Activated naive CD8-positive, alpha-beta T cell treated with anti-CD3 and anti-CD28 coated beads, Interleukin-2, amount 10 ng/mL, durations not matched to agents 7 days and 5 days (primary cell): ENCODE measurements around the gene RBM4. TPM values are rescaled to one million over a fixed set of nuclear protein-coding genes. Genes with fewer than 3 reads are reported as not detected.
"Not testable (repeated sequence)": the region's sequence is repeated elsewhere in the genome, so short reads cannot be mapped to it uniquely, and the experiment has no call there.

Source experiments
- ATAC-seq: fragments of 150-1000 bp; cut with Tn5 transposase; one replicate; pipeline ENCODE4 v1.10.0; 2021; ENCODE audit warnings: low read depth, moderate library complexity
- POLR2A ChIA-PET: fragments of 350-600 bp; sonication (Branson Sonifier 250); formaldehyde crosslinking; loops from one replicate; lab custom pipeline; 2021; ENCODE audit warnings: antibody characterized with exemption; lab: Charles Lee
- DNase-seq: peaks from one replicate; pipeline ENCODE4 v3.0.0; 2021
- H3K27ac Mint-ChIP-seq: one replicate; pipeline ENCODE4 v1.8.0; 2022; ENCODE audit warnings: mild to moderate bottlenecking, mixed read lengths
- H3K27me3 Mint-ChIP-seq: one replicate; pipeline ENCODE4 v1.8.0; 2022; ENCODE audit warnings: mild to moderate bottlenecking, moderate library complexity, mixed read lengths
- H3K36me3 Mint-ChIP-seq: one replicate; pipeline ENCODE4 v1.8.0; 2021; ENCODE audit warnings: mild to moderate bottlenecking, mixed read lengths
- H3K4me1 Mint-ChIP-seq: one replicate; pipeline ENCODE4 v1.8.0; 2021; ENCODE audit warnings: mixed read lengths
- H3K4me3 Mint-ChIP-seq: one replicate; pipeline ENCODE4 v1.8.0; 2022; ENCODE audit warnings: mild to moderate bottlenecking, moderate library complexity, mixed read lengths
- H3K9me3 Mint-ChIP-seq: one replicate; pipeline ENCODE4 v1.8.0; 2021; ENCODE audit warnings: mixed read lengths
- total RNA-seq, 2 experiments: library from RNA; stranded (reverse); gene quantifications; one replicate each; pipeline ENCODE4 v1.2.3, GENCODE V29; 2021

The RBM4 gene
- total RNA-seq, 2 experiments from 2014 or later = 152 to 158 TPM

DNA sequence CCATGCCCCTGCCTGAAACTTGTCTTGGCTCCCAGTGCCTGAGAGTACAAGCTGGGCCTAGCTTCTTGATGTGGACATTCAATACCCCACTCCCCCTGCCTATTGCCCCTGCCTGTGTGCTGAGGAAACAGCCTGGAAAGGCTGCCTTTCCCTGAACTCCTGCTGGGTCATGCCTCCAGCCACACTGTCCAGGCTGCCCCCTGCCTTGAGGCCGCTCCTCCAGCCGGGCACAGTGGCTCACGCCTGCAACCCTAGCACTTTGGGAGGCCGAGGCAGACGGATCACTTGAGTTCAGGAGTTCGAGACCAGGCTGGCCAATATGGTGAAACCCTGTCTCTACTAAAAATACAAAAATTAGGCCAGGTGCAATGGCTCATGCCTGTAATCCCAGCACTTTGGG is 35.4 kb upstream of the RBM4 start:
- ATAC-seq (no peak), DNase-seq (no peak)
- POLR2A ChIA-PET = interaction anchor here (1.4 kb wide), 1 partner anchor 14 kb away, joined by 6 read pairs; the partner anchor contains the start of gene RBM14
- H3K9me3 Mint-ChIP-seq = no peaks in the 10 kb centered on the region
- no peak overlapping the region for H3K4me3 Mint-ChIP-seq
- H3K27ac Mint-ChIP-seq = no peak overlapping the region
- no peaks in the 10 kb centered on the region for H3K27me3 Mint-ChIP-seq
- H3K36me3 Mint-ChIP-seq = peaks cover 7% of the 10 kb centered on the region
- no peaks in the 10 kb centered on the region for H3K4me1 Mint-ChIP-seq

- Mint-ChIP-seq H3K9me3 (no peaks in the 10 kb centered on the region), H3K27me3 (no peaks in the 10 kb centered on the region), H3K4me3 (no peak overlapping the region), H3K4me1 (no peaks in the 10 kb centered on the region), H3K27ac (no peak overlapping the region), H3K36me3 (peaks cover 6% of the 10 kb centered on the region)
- ATAC-seq (no peak), DNase-seq (no peak)
- POLR2A ChIA-PET = no interaction called here
Measured at GRCh38 chr11:66604155-66604554, 34.3 kb upstream of the RBM4 start.

DNA sequence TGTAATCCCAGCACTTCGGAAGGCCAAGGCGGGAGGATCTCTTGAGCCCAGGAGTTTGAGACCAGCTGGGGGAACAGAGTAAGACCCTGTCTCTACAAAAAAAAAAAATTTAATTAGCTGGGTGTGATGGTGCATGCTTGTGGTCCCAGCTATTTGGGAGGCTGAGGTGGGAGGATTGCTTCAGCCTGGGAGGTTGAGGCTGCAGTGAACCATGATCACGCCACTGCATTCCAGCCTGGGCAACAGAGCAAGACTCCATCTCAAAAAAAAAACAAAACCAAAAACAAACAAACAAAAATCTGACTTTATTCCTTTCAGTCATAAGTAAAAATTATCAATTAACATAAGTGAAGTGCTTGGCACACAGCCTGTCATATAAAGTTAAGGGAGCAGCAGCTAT is 31.9 kb upstream of the RBM4 start:
- not testable (repeated sequence) for H3K4me3 Mint-ChIP-seq, H3K4me1 Mint-ChIP-seq, DNase-seq, H3K36me3 Mint-ChIP-seq, H3K27me3 Mint-ChIP-seq, H3K9me3 Mint-ChIP-seq, ATAC-seq, H3K27ac Mint-ChIP-seq
- POLR2A ChIA-PET = interaction anchor here (0.9 to 2.1 kb wide), 4 partner anchors 10 to 71 kb away, joined by 3 to 12 read pairs (median 4); partner anchors contain the start of genes CCDC87, RBM14 and RBM4B

- ATAC-seq = no peak
- H3K36me3 Mint-ChIP-seq = no peaks in the 10 kb centered on the region
- POLR2A ChIA-PET = interaction anchor here (0.9 to 2.1 kb wide), 3 partner anchors 9 to 15 kb away, joined by 3 to 12 read pairs (median 4); partner anchors contain the start of genes CCDC87 and RBM14
Measured at GRCh38 chr11:66607126-66607834, 31.2 kb upstream of the RBM4 start.

GRCh38 chr11:66609721-66610617 is 28.5 kb upstream of the RBM4 start:
- no peak overlapping the region for H3K4me3 Mint-ChIP-seq
- H3K36me3 Mint-ChIP-seq = no peaks in the 10 kb centered on the region
- ATAC-seq = peak; percentile 52
- peaks cover 9% of the 10 kb centered on the region for H3K4me1 Mint-ChIP-seq
- no peaks in the 10 kb centered on the region for H3K9me3 Mint-ChIP-seq
- no peak for DNase-seq
- H3K27me3 Mint-ChIP-seq = no peaks in the 10 kb centered on the region
- POLR2A ChIA-PET = interaction anchor here (1.1 kb wide), 1 partner anchor 17 kb away, joined by 3 read pairs; the partner anchor contains the start of genes CCDC87 and CCS
- H3K27ac Mint-ChIP-seq = peak overlapping the region; percentile 56

More at GRCh38 chr11:66607126-66607834, 31.2 kb upstream of the RBM4 start:
- Mint-ChIP-seq H3K4me1 (peaks cover 9% of the 10 kb centered on the region), H3K27me3 (no peaks in the 10 kb centered on the region), H3K27ac (no peak overlapping the region), H3K4me3 (no peak overlapping the region), H3K9me3 (no peaks in the 10 kb centered on the region)
- no peak for DNase-seq

DNA sequence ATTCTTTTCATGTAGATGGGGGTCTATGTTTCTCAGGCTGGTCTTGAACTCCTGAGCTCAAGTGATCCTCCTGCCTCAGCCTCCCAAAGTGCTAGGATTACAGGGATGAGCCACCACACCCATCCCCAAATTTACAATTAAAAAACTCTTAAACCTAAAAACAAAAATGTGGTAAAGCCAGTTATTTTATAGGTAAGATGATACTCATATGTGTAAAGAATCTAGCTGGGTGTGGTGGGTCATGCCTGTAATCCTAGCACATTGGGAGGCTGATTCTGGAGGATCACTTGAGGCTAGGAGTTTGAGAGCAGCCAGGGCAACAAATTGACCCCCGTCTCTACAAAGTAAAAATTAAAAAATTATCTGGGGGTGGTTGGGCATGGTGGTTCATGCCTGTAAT is 26.0 kb upstream of the RBM4 start:
- peaks cover 5% of the 10 kb centered on the region for H3K36me3 Mint-ChIP-seq
- H3K27ac Mint-ChIP-seq = no peak overlapping the region
- H3K9me3 Mint-ChIP-seq = no peaks in the 10 kb centered on the region
- no peak for ATAC-seq
- POLR2A ChIA-PET = interaction anchor here (1.2 kb wide), 1 partner anchor 26 kb away, joined by 6 read pairs; the partner anchor contains the start of gene RBM4
- peaks cover 14% of the 10 kb centered on the region for H3K4me1 Mint-ChIP-seq
- H3K4me3 Mint-ChIP-seq = no peak overlapping the region
- no peak for DNase-seq
- H3K27me3 Mint-ChIP-seq = no peaks in the 10 kb centered on the region

DNA sequence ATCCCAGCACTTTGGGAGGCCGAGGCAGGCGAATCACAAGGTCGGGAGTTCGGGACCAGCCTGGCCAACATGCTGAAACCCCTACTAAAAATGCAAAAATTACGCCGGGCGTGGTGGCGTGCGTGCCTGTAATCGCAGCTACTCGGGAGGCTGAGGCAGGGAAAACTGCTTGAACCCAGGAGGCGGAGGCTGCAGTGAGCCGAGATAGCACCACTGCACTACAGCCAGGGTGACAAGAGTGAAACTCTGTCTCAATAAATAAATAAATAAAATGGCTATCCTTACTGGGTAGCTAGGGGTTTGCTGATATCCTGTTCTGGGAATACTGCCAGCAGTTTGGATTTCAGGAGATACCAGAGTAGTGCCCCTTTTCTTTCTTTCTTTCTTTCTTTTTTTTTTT is 24.4 kb upstream of the RBM4 start:
- H3K27ac Mint-ChIP-seq = no peak overlapping the region
- peaks cover 30% of the 10 kb centered on the region for H3K4me1 Mint-ChIP-seq
- ATAC-seq (no peak), DNase-seq (no peak)
- H3K27me3 Mint-ChIP-seq = no peaks in the 10 kb centered on the region
- H3K9me3 Mint-ChIP-seq = no peaks in the 10 kb centered on the region
- POLR2A ChIA-PET = interaction anchor here (0.6 to 1.4 kb wide), 3 partner anchors 17 to 58 kb away, joined by 3 to 5 read pairs (median 5); partner anchors contain the start of gene RBM4
- H3K36me3 Mint-ChIP-seq = peaks cover 21% of the 10 kb centered on the region
- no peak overlapping the region for H3K4me3 Mint-ChIP-seq

- Mint-ChIP-seq H3K4me1 (peaks cover 35% of the 10 kb centered on the region), H3K27ac (peak within 1 kb of the TSS; percentile 97), H3K4me3 (peak within 1 kb of the TSS; percentile 96), H3K9me3 (no peaks in the 10 kb centered on the region), H3K36me3 (peaks cover 34% of the 10 kb centered on the region), H3K27me3 (no peaks in the 10 kb centered on the region)
- ATAC-seq (peak; percentile 96), DNase-seq (peak; percentile 97)
- POLR2A ChIA-PET = interaction anchor here (0.6 to 10.4 kb wide), 26 partner anchors 8 to 304 kb away, joined by 3 to 211 read pairs (median 4); partner anchors contain the start of genes ACTN3, B4GAT1, BBS1 and CCDC87
Measured at GRCh38 chr11:66616379-66617154, 21.9 kb upstream of the RBM4 start, which contains the start of gene RBM14. RBM14 (plus strand) TSS chr11:66616630; CDS start chr11:66616721, 91 bp downstream.

GRCh38 chr11:66617155-66617834 is 21.2 kb upstream of the RBM4 start:
- peaks cover 36% of the 10 kb centered on the region for H3K36me3 Mint-ChIP-seq
- DNase-seq (no peak), ATAC-seq (no peak)
- peaks cover 41% of the 10 kb centered on the region for H3K4me1 Mint-ChIP-seq
- peak overlapping the region; percentile 97 for H3K27ac Mint-ChIP-seq
- H3K4me3 Mint-ChIP-seq = peak overlapping the region; percentile 96
- POLR2A ChIA-PET = interaction anchor here (0.6 to 10.4 kb wide), 24 partner anchors 9 to 607 kb away, joined by 3 to 211 read pairs (median 5); partner anchors contain the start of genes ACTN3, B4GAT1, BBS1 and CCDC87
- no peaks in the 10 kb centered on the region for H3K9me3 Mint-ChIP-seq
- H3K27me3 Mint-ChIP-seq = no peaks in the 10 kb centered on the region

- peak; percentile 11 for ATAC-seq
- no peaks in the 10 kb centered on the region for H3K9me3 Mint-ChIP-seq
- DNase-seq = no peak
- peak overlapping the region; percentile 96 for H3K4me3 Mint-ChIP-seq
- no peaks in the 10 kb centered on the region for H3K27me3 Mint-ChIP-seq
- peaks cover 50% of the 10 kb centered on the region for H3K36me3 Mint-ChIP-seq
- peak overlapping the region; percentile 97 for H3K27ac Mint-ChIP-seq
- POLR2A ChIA-PET = interaction anchor here (0.6 to 10.4 kb wide), 12 partner anchors 8 to 843 kb away, joined by 3 to 211 read pairs (median 4); partner anchors contain the start of genes ACTN3, CCDC87, CCS and RBM4
- H3K4me1 Mint-ChIP-seq = peaks cover 59% of the 10 kb centered on the region
Measured at GRCh38 chr11:66619080-66619554, 19.4 kb upstream of the RBM4 start.

- Mint-ChIP-seq H3K4me1 (peaks cover 44% of the 10 kb centered on the region), H3K27ac (no peak overlapping the region), H3K36me3 (peaks cover 49% of the 10 kb centered on the region), H3K4me3 (no peak overlapping the region), H3K27me3 (no peaks in the 10 kb centered on the region), H3K9me3 (no peaks in the 10 kb centered on the region)
- POLR2A ChIA-PET = interaction anchor here (1.2 to 10.4 kb wide), 4 partner anchors 8 to 29 kb away, joined by 3 to 211 read pairs (median 4); partner anchors contain the start of genes RBM14 and RBM4
- DNase-seq = no peak
- no peak for ATAC-seq
Measured at GRCh38 chr11:66624450-66624849, 14.1 kb upstream of the RBM4 start.
